ENCODE results near the gene GSK3A.
A peak's percentile ranks its signal among the peaks of the same experiment; 100 is the strongest.

GSK3A gene

DNA sequence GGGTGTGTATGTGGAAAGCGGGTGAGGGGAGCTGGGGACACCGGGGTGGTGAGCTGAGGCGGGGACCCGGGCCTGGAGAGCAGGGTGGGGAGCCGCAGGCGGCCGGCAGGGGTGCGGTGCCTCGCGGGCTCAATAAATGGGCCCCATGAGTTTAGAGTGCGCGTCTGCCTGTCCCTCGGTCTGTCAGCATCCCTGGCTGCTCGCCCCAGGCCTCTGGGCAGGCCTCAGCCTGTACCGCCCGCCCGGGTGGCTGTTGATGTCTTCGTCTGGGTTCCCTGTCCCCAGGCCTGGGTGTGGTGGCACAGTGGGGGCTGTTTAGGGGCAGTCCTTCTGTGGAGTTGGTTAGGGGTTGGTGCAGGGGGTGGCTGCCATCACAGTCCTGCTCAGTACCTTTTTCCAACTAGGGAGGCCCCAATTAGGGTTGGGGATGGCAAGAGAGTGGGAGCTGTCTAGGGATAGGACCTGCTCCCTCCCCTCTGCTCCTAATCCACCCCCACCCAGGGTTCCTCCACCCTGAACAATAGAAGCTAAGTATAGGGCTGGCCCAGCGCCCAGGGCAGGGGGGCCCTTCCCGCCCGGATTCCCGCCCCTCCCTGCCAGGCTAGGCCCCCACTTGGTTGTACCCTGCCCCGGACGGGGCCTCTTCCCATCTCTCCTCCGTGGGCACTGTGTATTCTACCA lies 38.9 kb upstream of the GSK3A start:
- no peak for DNase-seq (ENCODE audit: low read depth in 2 of 2)

DNA sequence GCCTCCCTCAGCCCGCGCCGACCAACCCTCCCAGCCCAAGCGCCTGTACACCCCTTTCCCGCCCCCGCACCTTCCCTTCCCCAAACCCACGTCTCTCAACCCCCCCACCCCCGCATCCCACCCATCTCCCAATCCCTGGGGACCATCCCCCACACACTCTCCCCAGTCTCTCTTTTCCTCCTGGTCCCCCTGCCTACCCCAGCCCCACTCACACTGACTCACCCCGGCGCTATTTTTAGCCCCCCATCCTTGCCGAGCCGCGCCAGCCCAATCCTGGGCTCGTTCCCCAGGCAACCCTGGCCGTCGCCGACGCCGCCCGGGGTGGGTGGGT lies 38.4 kb upstream of the GSK3A start:
- no peak for DNase-seq (ENCODE audit: low read depth in 2 of 2)

DNA sequence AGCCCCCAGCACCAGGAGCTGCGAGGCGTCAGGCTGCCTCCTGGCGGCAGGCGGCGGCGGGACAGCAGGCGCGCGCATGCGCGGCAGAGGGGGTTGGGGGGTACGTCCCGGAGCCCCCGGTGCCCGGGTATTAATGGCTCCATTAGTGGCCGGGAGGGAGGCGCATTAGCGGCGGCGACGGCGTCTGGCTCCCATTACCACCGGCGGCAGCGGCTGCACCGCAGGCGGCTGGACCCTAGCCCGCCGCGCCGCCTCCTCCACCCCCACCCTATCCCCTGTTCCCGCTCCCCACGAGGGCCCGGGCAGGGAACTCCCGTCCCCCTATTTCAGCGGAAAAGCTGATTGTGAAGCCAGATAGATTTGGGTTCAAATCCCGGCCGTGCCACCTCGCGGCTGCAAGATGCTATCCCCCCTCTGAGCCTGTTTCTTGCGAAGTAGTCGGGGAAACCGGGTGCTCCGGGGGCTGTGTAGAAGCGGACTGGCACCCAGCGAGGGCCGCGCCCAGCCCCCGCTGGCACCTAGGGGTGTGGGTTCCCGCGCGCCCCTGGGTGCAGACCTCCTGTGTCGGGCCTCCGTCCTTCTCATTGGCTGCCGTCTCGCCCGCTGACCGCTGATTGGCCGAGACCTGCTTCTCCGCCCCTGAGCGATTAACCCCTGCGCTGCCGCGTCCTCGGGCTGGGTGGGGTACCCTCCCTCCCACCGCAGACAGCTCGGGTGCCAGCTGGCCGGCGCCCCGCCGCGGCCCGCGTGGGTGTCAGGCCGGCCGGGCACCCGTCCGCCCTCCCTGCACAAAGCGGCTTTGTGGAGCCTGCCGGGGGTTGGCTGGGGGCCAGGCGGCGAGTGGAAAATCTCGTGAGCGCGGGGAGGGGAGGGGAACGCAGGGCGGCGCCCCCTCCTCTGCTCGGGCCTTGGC lies 37.8 kb upstream of the GSK3A start:
- peak; percentile 59 to 68 for DNase-seq (ENCODE audit: low read depth in 2 of 2)

DNA sequence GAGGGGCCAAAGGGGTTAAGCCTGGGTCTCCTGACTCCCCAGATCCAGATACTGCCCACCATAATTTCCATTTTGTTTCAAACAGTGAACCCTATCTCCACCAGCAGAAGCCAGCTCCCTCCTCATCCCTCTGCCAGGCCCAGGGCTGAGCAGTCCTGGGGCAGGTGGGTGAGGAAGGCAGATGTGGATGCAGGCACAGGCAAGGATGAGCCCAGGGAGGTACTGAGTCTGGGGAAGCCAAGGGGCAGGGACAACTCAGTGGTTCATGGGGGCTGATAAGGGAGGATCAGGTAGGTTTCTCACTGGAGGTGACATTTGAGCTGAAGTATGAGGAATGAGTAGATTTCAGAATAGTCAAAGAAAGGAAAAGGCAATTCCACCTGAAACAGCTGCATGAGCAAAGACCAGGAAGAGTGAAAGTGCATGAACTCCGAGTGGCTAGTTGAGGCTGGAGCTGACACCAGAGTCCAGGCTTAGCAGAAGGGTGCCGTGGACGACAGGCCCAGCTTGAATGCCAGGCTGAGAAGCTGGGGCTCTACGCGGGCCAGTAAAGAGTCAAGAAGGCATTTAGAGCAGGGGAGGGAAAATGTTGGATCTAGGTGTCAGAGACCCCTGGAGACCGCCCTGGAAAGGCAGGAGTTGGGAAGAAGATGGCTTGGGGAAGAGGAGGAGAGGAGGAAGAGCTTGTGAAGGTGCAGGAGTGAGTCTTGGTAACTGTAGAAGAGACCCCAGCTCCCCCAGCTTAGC lies 36.9 kb upstream of the GSK3A start:
- DNase-seq (ENCODE audit: low read depth in 2 of 2) = no peak

DNA sequence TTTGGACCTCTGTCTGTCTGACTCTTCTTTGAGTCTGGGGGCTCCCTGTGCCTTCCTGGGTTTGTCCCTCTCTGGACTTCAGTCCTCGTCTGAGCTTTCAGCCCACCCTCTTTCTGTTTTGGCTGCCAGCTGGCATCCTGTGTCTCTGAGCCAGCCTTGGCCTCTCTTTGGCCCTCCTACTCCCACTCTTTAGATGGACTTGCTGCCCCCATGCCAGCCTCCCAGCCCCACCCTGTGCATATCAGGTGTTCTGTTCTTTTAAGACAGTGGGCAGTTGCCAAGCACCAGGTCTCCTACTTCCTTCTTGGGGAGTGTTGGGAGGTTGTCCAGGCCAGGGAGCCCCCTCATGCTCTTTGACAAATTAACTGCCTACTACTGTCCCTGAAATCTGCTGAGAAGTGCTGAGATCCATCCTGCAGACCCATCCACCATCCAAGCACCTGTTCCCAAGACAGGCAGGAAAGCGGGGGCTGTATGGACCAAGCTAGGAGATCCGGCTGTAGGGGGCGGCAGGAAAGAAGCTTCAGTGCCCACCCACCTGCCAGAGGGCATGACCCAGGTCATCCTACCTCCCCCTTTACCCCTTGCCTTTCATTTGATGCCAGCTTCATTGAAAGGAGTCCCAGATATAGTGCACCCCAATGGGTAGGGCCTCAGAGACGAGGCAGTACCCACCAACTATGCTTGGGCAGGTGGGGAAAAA lies 36.2 kb upstream of the GSK3A start:
- DNase-seq (ENCODE audit: low read depth in 2 of 2) = no peak

DNA sequence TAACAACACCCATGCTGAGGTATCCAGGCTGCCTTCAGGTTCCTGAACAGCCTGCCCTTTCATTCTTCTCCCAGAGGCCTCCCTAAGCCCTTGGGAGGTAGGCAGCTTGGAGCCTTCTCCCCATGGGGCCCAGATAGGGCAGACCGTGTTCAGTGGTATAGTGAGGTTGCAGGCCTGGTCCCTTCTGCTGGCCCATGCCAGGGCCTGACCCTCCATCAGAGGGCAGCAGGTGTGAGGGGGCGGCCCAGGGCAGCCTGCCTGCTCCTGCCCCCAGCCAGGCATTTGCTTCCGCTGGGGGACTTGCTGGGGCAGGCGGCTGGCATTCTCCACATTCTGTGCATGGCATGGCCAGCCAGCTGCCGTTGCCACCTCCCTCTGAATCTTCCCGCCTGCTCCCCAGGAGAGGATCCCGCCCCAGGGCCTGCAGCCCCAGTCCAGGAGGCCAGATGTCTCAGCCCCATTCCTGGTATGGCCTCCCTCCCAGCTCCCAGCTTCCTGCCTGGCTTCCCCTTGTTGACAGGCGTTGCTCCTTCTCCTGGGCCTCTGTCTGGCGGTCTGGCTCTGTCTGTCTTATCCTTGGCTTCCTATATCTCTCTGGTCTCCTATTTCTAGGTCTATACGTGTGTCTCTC lies 35.5 kb upstream of the GSK3A start:
- no peak for DNase-seq (ENCODE audit: low read depth in 2 of 2)

DNA sequence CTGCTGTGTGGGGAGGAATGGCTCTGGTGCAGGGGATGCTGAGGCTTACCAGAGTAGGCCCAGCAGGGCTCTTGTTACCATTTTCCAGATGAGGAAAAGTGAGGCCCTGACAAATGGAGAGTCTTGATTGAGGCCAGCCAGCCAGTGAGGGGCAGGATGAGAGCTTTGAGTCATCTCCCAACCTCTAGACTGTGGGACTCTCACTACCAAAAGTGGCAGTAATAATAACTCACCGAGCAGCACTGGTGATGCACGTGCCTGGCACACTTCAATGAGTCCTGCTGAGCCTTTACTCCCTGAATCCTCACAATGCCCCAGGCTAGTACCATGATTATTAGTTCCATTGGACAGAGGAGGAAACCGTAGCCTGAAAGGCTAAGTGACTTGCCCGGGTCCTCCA lies 34.4 kb upstream of the GSK3A start:
- no peak for DNase-seq (ENCODE audit: low read depth in 2 of 2)

DNA sequence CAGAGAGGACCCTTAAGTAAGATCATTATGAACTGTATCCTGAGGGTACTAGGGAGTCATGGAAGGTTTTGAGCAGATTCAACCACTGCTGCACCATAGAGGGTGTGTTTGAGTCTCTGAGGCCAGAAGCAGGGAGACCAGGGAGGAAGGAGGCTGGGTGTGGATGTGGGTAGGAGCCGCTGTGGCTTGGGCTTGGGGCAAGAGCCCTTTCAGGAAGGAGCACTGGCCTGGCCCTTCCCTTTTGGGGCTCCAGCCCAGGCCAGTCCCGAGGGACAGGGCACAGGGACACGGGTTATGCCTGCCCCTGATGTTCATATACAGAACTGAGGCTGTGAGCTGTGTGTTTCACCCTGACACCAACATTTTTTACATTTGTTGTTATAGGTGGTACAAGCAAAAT lies 33.9 kb upstream of the GSK3A start:
- no peak for DNase-seq (ENCODE audit: low read depth in 2 of 2)

DNA sequence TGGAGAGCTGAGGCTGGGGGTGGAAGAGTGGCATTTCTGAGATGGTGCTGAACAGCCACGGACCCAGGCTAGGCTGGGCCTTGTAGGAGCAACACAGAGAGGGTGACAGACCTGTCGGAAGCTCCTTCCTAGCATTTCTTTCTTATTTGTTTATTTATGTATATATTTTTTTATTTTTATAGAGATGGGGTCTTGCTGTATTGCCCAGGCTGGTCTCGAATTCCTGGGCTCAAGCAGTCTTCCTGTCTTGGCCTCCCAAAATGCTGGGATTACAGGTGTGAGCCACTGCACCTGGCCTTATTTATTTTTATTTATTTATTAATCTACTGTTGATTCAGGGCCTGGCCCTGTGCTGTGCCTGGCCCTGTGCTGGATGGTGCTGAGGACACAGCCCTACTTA lies 33.1 kb upstream of the GSK3A start:
- no peak for DNase-seq (ENCODE audit: low read depth in 2 of 2)

DNA sequence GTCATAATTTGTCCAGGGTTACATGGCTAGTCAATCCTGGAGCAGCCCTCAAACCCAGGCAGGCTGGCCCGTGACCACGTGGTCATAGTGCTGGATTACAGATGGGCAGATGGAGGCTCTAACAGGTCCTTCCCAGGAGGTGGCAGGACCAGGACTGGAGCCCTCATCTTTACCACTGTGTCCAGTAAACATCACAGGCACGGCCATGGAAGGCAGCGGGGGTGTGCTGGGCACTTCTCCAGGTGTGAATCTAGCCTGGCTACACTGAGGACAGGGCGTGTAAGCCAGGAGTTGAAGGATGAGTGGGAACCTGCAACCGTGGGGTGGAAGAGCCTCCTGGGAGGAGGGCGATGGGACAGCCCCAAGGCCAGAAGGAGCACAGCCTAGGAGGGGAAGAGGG lies 32.7 kb upstream of the GSK3A start:
- DNase-seq (ENCODE audit: low read depth in 2 of 2) = no peak

DNA sequence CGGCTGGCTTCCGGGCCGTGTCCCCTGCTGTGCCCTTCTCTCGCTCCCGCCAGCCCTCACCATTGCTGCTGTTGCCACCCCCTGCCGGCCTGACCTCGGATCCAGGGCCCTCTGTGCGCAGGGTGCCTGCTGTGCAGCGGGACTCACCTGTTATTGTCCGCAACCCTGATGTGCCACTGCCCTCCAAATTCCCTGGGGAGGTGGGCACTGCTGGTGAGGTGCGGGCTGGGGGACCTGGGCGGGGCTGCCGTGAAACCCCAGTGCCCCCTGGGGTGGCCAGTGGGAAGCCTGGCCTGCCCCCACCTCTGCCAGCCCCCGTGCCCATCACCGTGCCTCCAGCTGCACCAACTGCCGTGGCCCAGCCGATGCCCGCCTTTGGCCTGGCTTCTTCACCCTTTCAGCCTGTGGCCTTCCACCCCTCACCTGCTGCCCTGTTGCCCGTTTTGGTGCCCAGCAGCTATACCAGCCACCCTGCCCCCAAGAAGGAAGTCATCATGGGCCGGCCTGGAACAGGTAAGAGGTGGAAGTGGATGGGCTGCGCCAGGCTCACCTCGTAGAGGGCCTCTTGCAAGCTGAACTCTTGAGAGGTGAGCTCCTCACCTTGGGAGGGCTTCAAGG lies 31.8 kb upstream of the GSK3A start:
- no peak for DNase-seq (ENCODE audit: low read depth in 2 of 2)

DNA sequence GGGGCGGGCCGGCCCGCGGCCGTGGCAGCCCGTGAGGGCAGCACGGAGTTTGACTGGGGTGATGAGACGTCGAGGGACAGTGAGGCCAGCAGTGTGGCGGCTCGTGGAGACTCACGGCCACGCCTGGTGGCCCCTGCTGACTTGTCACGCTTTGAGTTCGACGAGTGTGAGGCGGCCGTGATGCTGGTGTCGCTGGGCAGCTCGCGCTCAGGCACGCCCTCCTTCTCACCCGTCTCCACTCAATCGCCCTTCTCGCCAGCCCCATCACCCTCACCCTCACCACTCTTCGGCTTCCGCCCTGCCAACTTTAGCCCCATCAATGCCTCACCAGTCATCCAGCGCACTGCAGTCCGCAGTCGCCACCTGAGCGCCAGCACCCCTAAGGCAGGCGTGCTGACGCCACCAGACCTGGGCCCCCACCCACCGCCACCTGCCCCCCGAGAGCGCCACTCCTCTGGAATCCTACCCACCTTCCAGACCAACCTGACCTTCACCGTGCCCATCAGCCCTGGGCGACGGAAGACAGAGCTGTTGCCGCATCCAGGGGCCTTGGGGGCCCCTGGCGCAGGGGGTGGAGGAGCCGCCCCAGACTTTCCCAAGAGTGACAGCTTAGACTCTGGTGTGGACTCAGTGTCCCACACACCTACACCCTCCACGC lies 31.1 kb upstream of the GSK3A start:
- no peak for DNase-seq (ENCODE audit: low read depth in 2 of 2)

DNA sequence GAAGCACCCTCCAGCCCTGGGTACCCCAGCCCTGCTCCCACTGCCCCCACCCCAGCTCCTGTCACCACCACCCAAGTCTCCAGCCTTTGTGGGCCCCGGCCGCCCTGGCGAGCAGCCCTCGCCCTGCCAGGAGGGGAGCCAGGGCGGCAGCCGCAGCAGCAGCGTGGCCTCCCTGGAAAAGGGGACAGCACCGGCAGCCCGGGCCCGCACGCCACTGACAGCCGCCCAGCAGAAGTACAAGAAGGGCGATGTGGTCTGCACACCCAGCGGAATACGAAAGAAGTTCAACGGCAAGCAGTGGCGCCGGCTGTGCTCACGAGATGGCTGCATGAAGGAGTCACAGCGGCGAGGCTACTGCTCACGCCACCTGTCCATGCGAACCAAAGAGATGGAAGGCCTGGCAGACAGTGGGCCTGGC lies 30.6 kb upstream of the GSK3A start:
- no peak for DNase-seq (ENCODE audit: low read depth in 2 of 2)

DNA sequence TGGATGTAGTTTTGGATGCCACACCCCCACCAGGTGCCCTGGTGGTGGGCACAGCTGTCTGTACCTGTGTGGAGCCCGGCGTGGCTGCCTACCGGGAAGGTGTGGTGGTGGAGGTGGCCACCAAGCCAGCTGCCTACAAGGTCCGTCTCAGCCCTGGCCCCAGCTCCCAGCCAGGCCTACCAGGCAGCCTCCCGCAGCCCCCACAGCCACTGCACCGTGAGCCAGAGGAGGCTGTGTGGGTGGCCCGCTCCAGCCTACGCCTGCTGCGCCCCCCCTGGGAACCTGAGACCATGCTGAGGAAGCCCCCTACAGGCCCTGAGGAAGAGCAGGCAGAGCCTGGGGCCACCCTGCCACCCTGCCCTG lies 30.1 kb upstream of the GSK3A start:
- no peak for DNase-seq (ENCODE audit: low read depth in 2 of 2)

DNA sequence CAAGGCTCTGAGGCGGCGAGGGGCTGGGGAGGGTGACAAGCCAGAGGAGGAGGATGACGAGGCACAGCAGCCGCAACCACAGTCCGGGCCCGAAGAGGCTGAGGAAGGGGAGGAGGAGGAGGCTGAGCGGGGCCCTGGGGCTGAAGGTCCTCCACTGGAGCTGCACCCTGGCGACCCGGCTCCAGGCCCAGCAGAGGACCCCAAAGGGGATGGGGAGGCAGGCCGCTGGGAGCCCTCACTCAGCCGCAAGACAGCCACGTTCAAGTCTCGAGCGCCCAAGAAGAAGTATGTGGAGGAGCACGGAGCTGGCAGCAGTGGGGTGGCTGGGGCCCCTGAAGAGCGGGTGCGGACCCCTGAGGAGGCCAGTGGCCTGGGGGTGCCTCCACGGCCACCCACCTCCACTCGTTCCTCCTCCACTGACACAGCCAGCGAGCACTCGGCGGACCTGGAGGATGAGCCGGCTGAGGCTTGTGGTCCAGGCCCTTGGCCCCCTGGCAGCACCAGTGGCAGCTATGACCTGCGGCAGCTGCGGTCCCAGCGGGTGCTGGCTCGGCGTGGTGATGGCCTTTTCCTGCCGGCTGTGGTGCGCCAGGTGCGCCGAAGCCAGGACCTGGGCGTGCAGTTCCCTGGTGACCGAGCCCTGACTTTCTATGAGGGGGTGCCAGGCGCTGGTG lies 29.6 kb upstream of the GSK3A start:
- DNase-seq (ENCODE audit: low read depth in 2 of 2) = no peak

DNA sequence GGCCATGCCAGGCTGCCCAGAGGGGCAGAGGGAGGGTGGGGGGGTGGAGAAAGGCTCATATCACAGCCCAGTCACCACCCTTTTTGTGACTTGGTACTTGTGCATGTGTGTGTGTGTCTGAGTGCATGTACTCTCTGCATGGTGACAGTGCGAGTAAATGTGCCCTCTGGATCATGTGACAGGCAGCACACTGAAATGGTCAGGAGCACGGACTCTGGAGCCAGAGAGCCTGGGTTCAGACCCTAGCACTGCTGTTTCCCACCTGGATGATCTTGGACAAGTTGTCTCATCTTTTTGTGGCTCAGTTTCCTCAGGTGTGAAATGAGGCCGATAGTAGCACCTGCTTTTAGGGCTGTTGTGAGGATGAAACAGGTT lies 28.6 kb upstream of the GSK3A start:
- DNase-seq (ENCODE audit: low read depth in 2 of 2) = no peak

DNA sequence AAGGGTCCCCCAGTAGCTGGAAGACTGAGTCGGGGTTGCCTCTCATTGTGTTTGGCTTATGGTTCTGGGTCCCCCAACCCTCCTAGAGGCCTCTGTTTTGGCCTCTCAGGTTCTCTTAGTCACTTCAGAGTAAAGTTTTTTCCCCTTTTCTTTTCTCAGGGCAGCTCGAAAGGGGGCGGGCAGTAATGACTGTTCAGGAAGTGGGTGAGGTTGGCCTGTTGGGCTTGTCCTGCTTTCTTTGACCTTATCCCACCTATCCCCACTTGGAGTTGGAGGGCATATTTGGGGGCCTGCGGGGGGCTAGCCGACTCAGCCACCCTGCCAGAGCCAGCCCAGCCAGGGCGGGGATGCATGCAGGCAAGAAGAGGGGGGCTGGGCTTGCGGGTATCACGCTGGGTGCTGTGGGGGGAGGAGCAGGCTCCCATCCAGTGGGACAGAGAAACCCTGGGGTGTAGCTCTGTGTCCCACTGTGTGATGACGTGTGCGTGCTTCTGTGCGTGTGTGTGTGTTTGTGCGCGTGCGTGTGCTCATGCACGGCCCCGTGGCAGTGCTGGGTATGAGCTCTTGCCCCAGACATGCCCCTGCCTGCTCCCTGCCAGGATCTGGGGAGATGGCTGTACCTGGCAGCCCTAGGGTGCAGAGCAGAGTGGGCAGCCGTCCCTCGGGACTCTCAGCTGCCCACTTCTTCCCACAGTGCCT lies 28.1 kb upstream of the GSK3A start:
- no peak for DNase-seq (ENCODE audit: low read depth in 2 of 2)

DNA sequence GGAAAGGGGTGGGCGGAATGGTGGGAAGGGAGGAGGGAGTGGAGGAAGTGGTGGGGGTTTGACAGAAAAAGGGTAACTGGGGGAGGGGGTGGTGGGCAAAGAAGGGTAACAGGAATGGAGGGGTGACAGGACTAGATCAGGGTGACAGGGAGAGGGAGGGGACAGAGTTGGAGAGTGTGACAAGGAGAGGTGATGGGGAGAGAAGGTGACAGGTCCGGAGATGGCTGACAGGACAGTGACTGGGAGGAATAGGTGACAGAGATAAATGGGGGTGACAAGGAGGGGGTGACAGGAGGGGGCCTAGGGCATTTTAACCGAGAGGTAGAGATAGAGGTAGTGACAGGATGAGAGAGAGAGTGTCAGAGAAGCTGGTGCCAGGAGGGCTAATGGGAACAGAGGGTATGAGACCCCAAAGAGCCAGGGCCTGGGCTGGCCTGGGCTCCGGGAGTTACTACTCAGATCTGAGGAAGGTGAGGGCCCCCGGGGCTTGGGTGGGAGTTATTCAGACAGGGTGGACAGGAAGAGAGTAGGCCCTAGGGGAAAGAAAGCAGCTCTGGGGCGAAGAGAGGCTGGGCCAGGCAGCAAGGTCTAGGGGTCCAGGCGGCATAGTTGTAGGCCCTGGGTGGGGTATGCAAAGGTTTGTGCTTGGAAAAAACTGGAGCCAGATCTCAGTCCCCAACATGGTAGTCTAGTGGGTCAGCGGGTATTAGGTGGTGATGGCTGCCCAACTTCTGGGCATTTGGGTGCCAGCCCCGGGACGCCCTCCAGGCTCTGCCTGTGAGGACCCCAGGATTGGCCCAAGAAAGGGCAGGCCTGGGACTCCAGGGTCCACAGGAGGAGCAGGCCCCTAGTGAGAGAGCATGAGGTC lies 27.3 kb upstream of the GSK3A start:
- no peak for DNase-seq (ENCODE audit: low read depth in 2 of 2)

All from stimulated activated CD8-positive, alpha-beta memory T cell treated with anti-CD3 and anti-CD28 coated beads, Interleukin-7, amount 100 ng/mL, for 1 hour (primary cell).